KMS-11 (cell line): ENCODE measurements around the gene MTA1.

Source experiments
- H2AFZ ChIP-seq: fragments of 200-600 bp; sonication (generic); 2 replicates; pipeline ENCODE4 v1.6.1; 2016; ENCODE audit warnings: antibody characterized with exemption, mixed run types, low read depth
- H3K27ac ChIP-seq: fragments of 200-600 bp; sonication (generic); 2 replicates; pipeline ENCODE4 v1.6.1; 2016; ENCODE audit warnings: mild to moderate bottlenecking, mixed run types
- H3K27me3 ChIP-seq: fragments of 200-600 bp; sonication (generic); 2 replicates; pipeline ENCODE4 v1.6.1; 2017; ENCODE audit warnings: mild to moderate bottlenecking, low read depth, mixed run types, moderate library complexity; ENCODE audit not compliant: insufficient read depth
- H3K36me3 ChIP-seq: fragments of 200-600 bp; sonication (generic); 2 replicates; pipeline ENCODE4 v1.6.1; 2017; ENCODE audit warnings: mild to moderate bottlenecking, mixed run types; ENCODE audit not compliant: insufficient read depth
- H3K4me1 ChIP-seq: fragments of 200-600 bp; sonication (generic); 2 replicates; pipeline ENCODE4 v1.6.1; 2016; ENCODE audit warnings: mild to moderate bottlenecking, low read depth, mixed run types; ENCODE audit not compliant: poor library complexity, severe bottlenecking
- H3K4me2 ChIP-seq: fragments of 200-600 bp; sonication (generic); 2 replicates; pipeline ENCODE4 v1.7.0; 2016; ENCODE audit warnings: mild to moderate bottlenecking, mixed run types
- H3K4me3 ChIP-seq: fragments of 200-600 bp; sonication (generic); IDR thresholded peaks from 2 replicates; pipeline ENCODE4 v1.6.1; 2017; ENCODE audit warnings: low read depth, low read length, mixed read lengths; ENCODE audit not compliant: insufficient read depth
- H3K79me2 ChIP-seq: fragments of 200-600 bp; sonication (generic); 2 replicates; pipeline ENCODE4 v1.6.1; 2016; ENCODE audit warnings: low read depth, mixed run types; ENCODE audit not compliant: insufficient read depth
- H3K9ac ChIP-seq: fragments of 200-600 bp; sonication (generic); 2 replicates; pipeline ENCODE4 v1.6.1; 2016; ENCODE audit warnings: mild to moderate bottlenecking, mixed run types
- H4K20me1 ChIP-seq: fragments of 200-600 bp; sonication (generic); 2 replicates; pipeline ENCODE4 v1.6.1; 2016; ENCODE audit warnings: mild to moderate bottlenecking, mixed run types; ENCODE audit not compliant: insufficient read depth
- TF ChIP-seq, protein P1 (sequence below): fragments of 200-600 bp; sonication (generic); conservative IDR thresholded peaks from 2 replicates; pipeline ENCODE4 v1.6.1; 2017; ENCODE audit warnings: low read depth, mild to moderate bottlenecking, antibody characterized with exemption, low read length, moderate library complexity, mixed read lengths

The MTA1 gene

DNA sequence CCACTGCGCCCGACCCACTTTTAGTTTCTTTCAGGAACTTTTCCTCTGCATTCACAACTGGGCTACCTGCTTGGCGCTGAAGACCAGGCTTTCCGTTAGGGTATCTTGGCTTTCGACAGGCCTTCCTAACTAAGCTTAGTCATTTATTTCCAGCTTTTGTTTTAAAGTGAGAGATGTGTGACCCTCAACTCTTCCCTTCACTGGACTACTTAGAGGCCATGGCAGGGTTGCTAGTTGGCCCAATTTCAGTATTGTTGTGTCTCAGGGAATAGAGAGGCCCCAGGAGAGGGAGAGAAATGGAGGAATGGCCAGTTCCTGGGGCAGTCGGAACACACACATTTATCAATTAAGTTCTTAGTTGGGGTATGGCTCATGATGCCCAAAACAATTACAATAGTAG is 10.4 kb downstream of the MTA1 start:
- Histone ChIP-seq H3K4me2 (no peak overlapping the region), H3K79me2 (peaks cover 26% of the 10 kb centered on the region; the same call in 1 of the 2 replicates), H3K27me3 (no peaks in the 10 kb centered on the region), H3K36me3 (no peaks in the 10 kb centered on the region), H2AFZ (no peak overlapping the region), H3K9ac (no peak overlapping the region), H3K27ac (no peak overlapping the region), H4K20me1 (no peaks in the 10 kb centered on the region), H3K4me3 (no peak overlapping the region), H3K4me1 (peaks cover 15% of the 10 kb centered on the region)
- TF ChIP-seq, protein P1, sequence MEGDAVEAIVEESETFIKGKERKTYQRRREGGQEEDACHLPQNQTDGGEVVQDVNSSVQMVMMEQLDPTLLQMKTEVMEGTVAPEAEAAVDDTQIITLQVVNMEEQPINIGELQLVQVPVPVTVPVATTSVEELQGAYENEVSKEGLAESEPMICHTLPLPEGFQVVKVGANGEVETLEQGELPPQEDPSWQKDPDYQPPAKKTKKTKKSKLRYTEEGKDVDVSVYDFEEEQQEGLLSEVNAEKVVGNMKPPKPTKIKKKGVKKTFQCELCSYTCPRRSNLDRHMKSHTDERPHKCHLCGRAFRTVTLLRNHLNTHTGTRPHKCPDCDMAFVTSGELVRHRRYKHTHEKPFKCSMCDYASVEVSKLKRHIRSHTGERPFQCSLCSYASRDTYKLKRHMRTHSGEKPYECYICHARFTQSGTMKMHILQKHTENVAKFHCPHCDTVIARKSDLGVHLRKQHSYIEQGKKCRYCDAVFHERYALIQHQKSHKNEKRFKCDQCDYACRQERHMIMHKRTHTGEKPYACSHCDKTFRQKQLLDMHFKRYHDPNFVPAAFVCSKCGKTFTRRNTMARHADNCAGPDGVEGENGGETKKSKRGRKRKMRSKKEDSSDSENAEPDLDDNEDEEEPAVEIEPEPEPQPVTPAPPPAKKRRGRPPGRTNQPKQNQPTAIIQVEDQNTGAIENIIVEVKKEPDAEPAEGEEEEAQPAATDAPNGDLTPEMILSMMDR, result no peak

- Histone ChIP-seq H3K9ac (no peak overlapping the region), H3K27me3 (no peaks in the 10 kb centered on the region), H3K27ac (no peak overlapping the region), H3K79me2 (peaks cover 26% of the 10 kb centered on the region), H3K36me3 (no peaks in the 10 kb centered on the region), H4K20me1 (no peaks in the 10 kb centered on the region), H2AFZ (no peak overlapping the region), H3K4me1 (peaks cover 20% of the 10 kb centered on the region), H3K4me3 (no peak overlapping the region), H3K4me2 (no peak overlapping the region)
- TF ChIP-seq, protein P1, result no peak
These were observed 10.9 kb downstream of the MTA1 start for GRCh38 chr14:105430565-105430964.

DNA sequence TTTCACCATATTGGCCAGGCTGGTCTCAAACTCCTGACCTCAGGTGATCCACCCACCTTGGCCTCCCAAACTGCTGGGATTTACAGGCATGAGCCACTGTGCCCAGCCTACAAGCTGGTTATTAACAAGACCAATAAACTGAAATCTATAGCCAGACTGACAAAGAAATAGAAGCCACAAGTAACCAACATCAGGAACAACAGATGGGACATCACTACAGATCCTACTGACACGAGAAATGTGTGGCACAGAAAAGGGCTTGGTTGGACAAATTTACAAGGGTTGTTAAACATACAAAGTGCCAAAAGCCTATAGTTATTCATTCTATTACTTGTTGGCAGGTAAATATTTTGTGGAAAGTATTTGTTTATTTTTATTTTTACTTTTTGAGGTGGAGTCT is 11.6 kb downstream of the MTA1 start:
- TF ChIP-seq, protein P1, result no peak
- Histone ChIP-seq H3K27ac (no peak overlapping the region), H4K20me1 (peaks cover 2% of the 10 kb centered on the region; the same call in 1 of the 2 replicates), H3K27me3 (no peaks in the 10 kb centered on the region), H2AFZ (no peak overlapping the region), H3K4me1 (peaks cover 20% of the 10 kb centered on the region), H3K36me3 (no peaks in the 10 kb centered on the region), H3K4me2 (no peak overlapping the region), H3K79me2 (peaks cover 33% of the 10 kb centered on the region), H3K9ac (no peak overlapping the region), H3K4me3 (no peak overlapping the region)

DNA sequence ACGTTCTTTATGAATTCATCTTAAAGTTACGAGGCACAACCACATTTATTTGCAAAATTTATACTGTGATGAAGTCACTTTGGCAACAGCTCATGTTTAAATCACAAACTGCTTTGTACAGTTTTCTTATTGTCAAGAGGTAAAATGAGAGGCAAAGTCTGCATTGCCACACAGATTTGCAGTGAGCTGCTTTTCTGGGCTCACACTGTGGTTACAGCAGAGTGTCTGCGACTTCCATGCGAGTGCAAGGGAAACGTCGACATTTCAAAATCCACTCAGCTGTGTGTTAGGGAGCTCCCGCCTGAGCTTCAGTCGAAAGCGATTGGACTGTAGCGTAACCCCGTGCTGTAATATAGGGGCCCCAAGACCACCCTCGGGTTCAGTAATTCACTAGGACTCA is 13.0 kb downstream of the MTA1 start:
- Histone ChIP-seq H3K36me3 (no peaks in the 10 kb centered on the region), H3K4me2 (no peak overlapping the region), H3K4me3 (no peak overlapping the region), H3K9ac (no peak overlapping the region), H2AFZ (no peak overlapping the region), H3K79me2 (peaks cover 46% of the 10 kb centered on the region), H3K27me3 (no peaks in the 10 kb centered on the region), H3K4me1 (peaks cover 20% of the 10 kb centered on the region), H4K20me1 (peaks cover 9% of the 10 kb centered on the region; the same call in 1 of the 2 replicates), H3K27ac (no peak overlapping the region)
- TF ChIP-seq, protein P1, result no peak
